Erythroblast (primary cell): ENCODE data around the gene TEAD4.

ENCODE experiments used
- GATA1 ChIP-seq: IDR thresholded peaks from 2 replicates; pipeline ENCODE4 v1.6.1; 2011; ENCODE audit warnings: low read depth, mild to moderate bottlenecking, control low read depth, low read length, moderate library complexity
- POLR2A ChIP-seq: IDR thresholded peaks from 2 replicates; pipeline ENCODE4 v1.6.1; 2011; ENCODE audit warnings: mild to moderate bottlenecking, low read length

- TF ChIP-seq POLR2A, result no peak
- no peak for TF ChIP-seq GATA1
Observed at GRCh38 chr12:2936301-2936700, 22.9 kb upstream of the TEAD4 start.
